Tongue (tissue), 2 donors: ENCODE results near the gene FAM174B. TPM values are rescaled to one million over a fixed set of nuclear protein-coding genes. Genes with fewer than 3 reads are reported as not detected.
A peak's percentile ranks its signal among the peaks of the same experiment; 100 is the strongest.
"Not testable (repeated sequence)": the region's sequence is repeated elsewhere in the genome, so short reads cannot be mapped to it uniquely, and the experiment has no call there.

Experiments
- DNase-seq: peaks from one replicate; pipeline ENCODE4 v3.0.0-alpha.2; 2015
- total RNA-seq: library from RNA; depleted of rRNA; stranded (reverse); fragments of >200 nt; gene quantifications from one replicate; pipeline ENCODE4 v1.2.3, GENCODE V29; 2014

The FAM174B gene
- total RNA-seq, 1 donor from 2014 or later, result 23.6 TPM

- peak; percentile 90 for DNase-seq
These were observed 37.7 kb downstream of the FAM174B start for GRCh38 chr15:92617549-92618520.

- DNase-seq, result peak; percentile 69
These were observed 38.7 kb downstream of the FAM174B start for GRCh38 chr15:92616621-92617548.

GRCh38 chr15:92614791-92615785, 40.5 kb downstream of the FAM174B start:
- no peak for DNase-seq

DNA sequence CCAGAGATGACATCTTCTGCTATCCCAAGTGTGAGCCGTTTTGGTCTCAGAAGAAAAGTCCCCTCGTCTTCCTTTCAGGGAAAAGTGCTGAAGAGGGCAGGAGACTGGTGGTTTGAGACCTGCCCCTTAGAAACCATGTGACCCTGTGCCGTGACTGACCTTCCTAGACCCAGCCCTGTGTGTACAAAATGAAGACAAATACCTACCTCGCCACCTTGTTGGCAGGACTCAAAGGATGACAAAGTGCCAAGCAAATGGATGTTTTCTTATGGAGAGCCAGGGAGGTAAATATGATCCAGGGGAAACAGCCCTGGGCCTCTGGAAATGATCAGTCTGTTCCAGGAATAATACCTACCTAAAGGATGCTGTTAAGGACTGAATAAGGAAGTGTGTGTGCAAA, 41.3 kb downstream of the FAM174B start:
- DNase-seq, result no peak

DNA sequence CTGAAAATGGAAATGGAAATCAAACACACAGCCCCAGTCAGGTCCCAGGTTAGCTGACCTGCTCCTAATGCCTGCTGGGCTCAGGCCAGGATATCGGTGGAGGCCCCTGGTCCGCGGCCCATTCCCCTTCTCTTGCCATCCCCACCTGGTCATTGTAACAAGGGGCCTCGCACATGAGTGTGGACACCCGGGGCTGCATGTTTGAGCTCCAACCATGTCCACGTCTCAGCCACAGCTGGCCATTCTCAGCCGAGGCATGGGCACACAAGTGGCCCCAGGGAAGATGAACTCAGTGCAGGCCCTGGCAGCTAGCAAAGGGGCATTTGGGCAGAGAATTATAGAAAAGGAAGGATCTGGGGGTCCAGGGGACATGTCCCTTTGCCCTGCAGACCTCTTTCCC, 41.7 kb downstream of the FAM174B start:
- no peak for DNase-seq

DNA sequence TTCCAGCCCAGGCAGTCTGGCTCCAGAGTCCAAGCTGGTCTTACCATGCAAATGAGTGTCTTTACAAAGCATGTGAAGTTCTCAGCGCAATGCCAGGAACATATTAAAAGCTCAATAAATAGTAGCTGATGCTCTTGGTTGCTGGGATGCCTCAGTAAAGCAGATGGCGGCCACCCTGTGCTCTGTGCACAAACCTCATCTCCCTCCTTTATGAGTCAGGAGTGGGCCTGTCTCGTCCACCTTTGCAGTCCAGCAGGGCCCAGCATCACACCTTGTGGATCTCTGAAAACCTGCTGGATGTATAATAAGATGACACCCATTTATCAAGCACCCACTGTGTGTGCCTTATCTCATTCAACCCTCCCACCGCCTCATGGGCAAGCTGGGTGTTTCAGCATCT, 42.7 kb downstream of the FAM174B start:
- DNase-seq, result no peak

DNA sequence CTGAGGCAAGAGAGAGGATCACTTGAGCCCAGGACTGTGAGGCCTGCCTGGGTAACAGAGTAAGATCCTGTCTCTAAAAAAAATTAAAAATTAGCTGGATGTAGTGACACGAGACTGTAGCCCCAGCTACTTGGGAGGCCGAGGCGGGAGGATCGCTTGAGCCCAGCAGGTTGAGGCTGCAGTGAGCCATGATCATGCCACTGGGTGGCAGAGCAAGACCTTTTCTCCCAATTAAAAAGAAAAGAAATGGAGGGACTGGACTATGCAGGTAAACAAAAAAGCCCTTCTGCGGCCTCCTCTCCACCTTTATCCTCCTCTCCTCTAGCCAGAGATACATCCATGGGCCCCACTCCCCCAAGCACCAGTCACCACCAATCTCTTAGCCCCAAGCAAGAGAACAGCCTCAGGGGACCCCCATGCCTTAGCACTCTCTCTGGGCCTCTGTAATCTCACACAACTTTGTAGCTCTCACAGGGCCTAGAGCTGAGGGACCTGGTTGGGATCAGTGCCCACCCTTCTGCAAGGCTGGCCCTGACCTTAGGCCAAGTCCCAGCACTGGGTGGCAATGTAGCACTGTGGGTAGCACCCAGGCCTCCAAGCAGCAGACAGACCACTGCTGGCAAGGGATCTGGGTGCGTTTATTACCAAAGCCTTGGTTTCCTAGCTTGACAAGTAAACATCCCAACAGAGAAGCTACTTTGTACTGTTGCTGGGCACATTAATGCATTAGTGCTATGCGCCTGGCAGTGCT, 43.4 kb downstream of the FAM174B start:
- no peak for DNase-seq

DNA sequence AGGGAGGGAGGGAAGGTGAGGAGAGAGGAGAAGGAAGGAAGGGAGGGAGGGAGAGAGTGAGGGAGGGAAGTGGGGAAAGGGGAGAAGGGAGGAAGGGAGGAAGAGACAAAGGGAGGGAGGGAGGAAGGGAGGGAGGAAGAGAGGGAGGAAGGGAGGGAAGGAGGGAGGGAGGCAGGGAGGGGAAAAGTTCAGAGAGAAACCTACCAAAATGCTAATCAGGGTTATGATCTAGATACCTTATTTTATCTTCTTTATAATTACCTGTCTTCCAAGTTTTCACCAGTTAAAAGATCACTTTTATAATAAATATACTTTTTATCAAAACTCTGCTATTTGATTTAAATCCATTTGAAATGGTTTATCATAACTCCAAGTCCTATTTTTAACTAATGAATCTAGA, 44.4 kb downstream of the FAM174B start:
- no peak for DNase-seq

- no peak for DNase-seq
These were observed 45.5 kb downstream of the FAM174B start for GRCh38 chr15:92610101-92610520.

- DNase-seq, result no peak
These were observed 46.5 kb downstream of the FAM174B start for GRCh38 chr15:92608866-92609700.

DNA sequence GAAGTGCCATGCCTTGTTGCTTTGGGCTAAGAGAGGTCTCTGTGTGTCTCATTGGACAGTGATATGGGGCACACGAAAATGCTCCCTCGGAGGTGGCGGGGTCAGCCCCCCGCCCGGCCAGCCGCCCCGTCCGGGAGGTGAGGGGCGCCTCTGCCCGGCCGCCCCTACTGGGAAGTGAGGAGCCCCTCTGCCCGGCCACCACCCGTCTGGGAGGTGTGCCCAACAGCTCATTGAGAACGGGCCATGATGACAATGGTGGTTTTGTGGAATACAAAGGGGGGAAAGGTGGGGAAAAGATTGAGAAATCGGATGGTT, 48.8 kb downstream of the FAM174B start:
- DNase-seq, result not testable (repeated sequence)

- no peak for DNase-seq
These were observed 49.3 kb downstream of the FAM174B start for GRCh38 chr15:92606126-92606835.

DNA sequence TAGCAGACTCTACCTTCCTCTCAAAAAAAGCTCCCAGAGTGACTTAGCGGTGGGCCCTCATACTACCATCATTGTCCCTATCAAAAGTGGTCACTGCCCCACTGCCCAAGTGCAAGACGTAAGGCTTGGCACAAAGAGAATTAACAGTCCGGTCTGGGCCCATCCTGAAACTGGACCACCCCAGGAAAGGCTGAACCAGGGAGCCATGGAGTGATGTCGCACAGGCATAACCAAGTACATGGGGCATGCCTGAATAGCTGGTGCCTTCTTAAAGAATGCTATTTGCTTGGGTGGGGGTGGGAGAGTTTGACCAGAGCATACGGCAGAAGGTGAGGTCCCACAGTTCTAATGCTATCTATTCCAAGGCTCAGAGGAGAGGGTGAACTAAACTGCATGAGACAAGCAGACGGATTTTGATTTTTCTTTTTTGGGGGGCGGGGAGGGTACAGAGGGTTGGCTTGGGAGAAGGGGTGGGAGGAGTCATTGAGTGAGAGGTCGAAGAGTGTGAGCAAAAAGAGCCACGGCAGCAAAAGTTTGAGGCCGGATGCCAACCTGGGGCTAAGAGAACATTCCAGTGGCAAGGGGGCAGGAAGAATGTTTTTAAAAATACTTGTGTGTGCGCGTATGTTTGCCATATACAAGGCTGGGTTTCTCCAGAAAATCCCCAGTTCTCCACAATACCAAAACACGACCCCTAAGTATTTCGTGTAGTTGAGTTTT, 50.2 kb downstream of the FAM174B start:
- DNase-seq, result no peak

GRCh38 chr15:92603743-92604470, 51.7 kb downstream of the FAM174B start:
- DNase-seq, result no peak

GRCh38 chr15:92603278-92603677, 52.3 kb downstream of the FAM174B start:
- no peak for DNase-seq

- DNase-seq, result no peak
These were observed 53.3 kb downstream of the FAM174B start for GRCh38 chr15:92602267-92602593.

DNA sequence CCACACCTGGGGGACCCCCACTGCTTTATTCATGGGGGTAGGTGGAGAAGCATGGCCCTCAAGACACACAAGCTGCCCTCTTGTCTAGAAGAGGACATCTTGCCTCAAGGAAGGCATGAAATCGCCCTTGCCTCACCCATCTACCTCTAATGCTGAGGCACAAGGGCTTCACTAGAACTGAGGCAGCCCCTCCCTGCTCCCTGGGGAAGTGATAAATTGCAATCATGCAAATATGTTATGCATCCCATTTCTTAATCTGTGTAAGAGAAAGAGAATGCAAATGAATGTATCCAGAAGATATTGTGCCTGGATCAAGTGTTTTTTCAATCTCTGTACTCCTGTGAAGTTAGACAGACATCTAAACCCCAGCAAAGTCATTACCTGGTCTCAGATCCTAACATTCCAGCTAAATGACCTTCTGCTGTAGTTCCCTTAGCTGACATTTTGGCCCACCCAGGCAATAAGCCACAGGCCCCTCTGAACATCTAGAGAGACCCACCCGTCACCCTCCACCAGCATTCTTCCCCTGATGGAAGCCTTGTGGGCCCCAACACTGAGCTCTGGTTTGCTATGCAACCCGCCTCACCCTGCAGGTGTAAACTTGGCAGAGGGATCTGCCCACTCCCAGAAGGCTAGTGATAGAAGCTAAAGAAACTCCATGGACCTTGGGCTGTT, 53.8 kb downstream of the FAM174B start:
- DNase-seq, result no peak

GRCh38 chr15:92600856-92601255, 54.7 kb downstream of the FAM174B start:
- DNase-seq, result no peak
